ENCODE results near the gene ABCC6. TPM values are rescaled to one million over a fixed set of nuclear protein-coding genes. Genes with fewer than 3 reads are reported as not detected.

Gene ABCC6
- total and polyA plus RNA-seq, 2 of the 13 experiments (the other 11 are each of a cell fraction or from before 2014, with no cell fraction given), result 82.4 to 105 TPM

- TF ChIP-seq, protein P1, sequence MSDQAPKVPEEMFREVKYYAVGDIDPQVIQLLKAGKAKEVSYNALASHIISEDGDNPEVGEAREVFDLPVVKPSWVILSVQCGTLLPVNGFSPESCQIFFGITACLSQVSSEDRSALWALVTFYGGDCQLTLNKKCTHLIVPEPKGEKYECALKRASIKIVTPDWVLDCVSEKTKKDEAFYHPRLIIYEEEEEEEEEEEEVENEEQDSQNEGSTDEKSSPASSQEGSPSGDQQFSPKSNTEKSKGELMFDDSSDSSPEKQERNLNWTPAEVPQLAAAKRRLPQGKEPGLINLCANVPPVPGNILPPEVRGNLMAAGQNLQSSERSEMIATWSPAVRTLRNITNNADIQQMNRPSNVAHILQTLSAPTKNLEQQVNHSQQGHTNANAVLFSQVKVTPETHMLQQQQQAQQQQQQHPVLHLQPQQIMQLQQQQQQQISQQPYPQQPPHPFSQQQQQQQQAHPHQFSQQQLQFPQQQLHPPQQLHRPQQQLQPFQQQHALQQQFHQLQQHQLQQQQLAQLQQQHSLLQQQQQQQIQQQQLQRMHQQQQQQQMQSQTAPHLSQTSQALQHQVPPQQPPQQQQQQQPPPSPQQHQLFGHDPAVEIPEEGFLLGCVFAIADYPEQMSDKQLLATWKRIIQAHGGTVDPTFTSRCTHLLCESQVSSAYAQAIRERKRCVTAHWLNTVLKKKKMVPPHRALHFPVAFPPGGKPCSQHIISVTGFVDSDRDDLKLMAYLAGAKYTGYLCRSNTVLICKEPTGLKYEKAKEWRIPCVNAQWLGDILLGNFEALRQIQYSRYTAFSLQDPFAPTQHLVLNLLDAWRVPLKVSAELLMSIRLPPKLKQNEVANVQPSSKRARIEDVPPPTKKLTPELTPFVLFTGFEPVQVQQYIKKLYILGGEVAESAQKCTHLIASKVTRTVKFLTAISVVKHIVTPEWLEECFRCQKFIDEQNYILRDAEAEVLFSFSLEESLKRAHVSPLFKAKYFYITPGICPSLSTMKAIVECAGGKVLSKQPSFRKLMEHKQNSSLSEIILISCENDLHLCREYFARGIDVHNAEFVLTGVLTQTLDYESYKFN (CRISPR knock-in tag; conservative IDR thresholded peaks at IDR 0.05), result peak; percentile 63
- TF ChIP-seq, protein P2, sequence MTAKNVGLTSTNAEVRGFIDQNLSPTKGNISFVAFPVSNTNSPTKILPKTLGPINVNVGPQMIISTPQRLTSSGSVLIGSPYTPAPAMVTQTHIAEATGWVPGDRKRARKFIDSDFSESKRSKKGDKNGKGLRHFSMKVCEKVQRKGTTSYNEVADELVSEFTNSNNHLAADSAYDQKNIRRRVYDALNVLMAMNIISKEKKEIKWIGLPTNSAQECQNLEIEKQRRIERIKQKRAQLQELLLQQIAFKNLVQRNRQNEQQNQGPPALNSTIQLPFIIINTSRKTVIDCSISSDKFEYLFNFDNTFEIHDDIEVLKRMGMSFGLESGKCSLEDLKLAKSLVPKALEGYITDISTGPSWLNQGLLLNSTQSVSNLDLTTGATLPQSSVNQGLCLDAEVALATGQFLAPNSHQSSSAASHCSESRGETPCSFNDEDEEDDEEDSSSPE (CRISPR knock-in tag; IDR thresholded peaks at IDR 0.05), result 0 out of 2 replicates have a peak, but pooled peaks have one; percentile 8
- TF ChIP-seq, protein P3, sequence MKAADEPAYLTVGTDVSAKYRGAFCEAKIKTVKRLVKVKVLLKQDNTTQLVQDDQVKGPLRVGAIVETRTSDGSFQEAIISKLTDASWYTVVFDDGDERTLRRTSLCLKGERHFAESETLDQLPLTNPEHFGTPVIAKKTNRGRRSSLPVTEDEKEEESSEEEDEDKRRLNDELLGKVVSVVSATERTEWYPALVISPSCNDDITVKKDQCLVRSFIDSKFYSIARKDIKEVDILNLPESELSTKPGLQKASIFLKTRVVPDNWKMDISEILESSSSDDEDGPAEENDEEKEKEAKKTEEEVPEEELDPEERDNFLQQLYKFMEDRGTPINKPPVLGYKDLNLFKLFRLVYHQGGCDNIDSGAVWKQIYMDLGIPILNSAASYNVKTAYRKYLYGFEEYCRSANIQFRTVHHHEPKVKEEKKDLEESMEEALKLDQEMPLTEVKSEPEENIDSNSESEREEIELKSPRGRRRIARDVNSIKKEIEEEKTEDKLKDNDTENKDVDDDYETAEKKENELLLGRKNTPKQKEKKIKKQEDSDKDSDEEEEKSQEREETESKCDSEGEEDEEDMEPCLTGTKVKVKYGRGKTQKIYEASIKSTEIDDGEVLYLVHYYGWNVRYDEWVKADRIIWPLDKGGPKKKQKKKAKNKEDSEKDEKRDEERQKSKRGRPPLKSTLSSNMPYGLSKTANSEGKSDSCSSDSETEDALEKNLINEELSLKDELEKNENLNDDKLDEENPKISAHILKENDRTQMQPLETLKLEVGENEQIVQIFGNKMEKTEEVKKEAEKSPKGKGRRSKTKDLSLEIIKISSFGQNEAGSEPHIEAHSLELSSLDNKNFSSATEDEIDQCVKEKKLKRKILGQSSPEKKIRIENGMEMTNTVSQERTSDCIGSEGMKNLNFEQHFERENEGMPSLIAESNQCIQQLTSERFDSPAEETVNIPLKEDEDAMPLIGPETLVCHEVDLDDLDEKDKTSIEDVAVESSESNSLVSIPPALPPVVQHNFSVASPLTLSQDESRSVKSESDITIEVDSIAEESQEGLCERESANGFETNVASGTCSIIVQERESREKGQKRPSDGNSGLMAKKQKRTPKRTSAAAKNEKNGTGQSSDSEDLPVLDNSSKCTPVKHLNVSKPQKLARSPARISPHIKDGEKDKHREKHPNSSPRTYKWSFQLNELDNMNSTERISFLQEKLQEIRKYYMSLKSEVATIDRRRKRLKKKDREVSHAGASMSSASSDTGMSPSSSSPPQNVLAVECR (CRISPR knock-in tag; IDR thresholded peaks at IDR 0.05; ENCODE audit: borderline replicate concordance), result peak; percentile 21; the same call in 1 of the 2 replicates
- TF ChIP-seq, protein P4, sequence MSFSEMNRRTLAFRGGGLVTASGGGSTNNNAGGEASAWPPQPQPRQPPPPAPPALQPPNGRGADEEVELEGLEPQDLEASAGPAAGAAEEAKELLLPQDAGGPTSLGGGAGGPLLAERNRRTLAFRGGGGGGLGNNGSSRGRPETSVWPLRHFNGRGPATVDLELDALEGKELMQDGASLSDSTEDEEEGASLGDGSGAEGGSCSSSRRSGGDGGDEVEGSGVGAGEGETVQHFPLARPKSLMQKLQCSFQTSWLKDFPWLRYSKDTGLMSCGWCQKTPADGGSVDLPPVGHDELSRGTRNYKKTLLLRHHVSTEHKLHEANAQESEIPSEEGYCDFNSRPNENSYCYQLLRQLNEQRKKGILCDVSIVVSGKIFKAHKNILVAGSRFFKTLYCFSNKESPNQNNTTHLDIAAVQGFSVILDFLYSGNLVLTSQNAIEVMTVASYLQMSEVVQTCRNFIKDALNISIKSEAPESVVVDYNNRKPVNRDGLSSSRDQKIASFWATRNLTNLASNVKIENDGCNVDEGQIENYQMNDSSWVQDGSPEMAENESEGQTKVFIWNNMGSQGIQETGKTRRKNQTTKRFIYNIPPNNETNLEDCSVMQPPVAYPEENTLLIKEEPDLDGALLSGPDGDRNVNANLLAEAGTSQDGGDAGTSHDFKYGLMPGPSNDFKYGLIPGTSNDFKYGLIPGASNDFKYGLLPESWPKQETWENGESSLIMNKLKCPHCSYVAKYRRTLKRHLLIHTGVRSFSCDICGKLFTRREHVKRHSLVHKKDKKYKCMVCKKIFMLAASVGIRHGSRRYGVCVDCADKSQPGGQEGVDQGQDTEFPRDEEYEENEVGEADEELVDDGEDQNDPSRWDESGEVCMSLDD (CRISPR knock-in tag; IDR thresholded peaks at IDR 0.05; ENCODE audit: borderline replicate concordance), result peak; percentile 85
- TF ChIP-seq MEIS2 (CRISPR knock-in tag; IDR thresholded peaks at IDR 0.05) (0 out of 2 replicates have a peak, but pooled peaks have one; percentile 2), ZNF331 (CRISPR knock-in tag; IDR thresholded peaks at IDR 0.05) (0 out of 2 replicates have a peak, but pooled peaks have one; percentile 4), ZFX (CRISPR knock-in tag; IDR thresholded peaks at IDR 0.05; ENCODE audit: low read depth) (peak; percentile 65), MYC (CRISPR knock-in tag; IDR thresholded peaks at IDR 0.05; ENCODE audit: borderline replicate concordance) (peak; percentile 30; the same call in 1 of the 2 replicates), NR2F1 (CRISPR knock-in tag; IDR thresholded peaks at IDR 0.05) (0 out of 4 replicates have a peak, but pooled peaks have one; percentile 6 to 25), DMAP1 (CRISPR knock-in tag; IDR thresholded peaks at IDR 0.05) (peak; percentile 56)
- TF ChIP-seq, protein P5, sequence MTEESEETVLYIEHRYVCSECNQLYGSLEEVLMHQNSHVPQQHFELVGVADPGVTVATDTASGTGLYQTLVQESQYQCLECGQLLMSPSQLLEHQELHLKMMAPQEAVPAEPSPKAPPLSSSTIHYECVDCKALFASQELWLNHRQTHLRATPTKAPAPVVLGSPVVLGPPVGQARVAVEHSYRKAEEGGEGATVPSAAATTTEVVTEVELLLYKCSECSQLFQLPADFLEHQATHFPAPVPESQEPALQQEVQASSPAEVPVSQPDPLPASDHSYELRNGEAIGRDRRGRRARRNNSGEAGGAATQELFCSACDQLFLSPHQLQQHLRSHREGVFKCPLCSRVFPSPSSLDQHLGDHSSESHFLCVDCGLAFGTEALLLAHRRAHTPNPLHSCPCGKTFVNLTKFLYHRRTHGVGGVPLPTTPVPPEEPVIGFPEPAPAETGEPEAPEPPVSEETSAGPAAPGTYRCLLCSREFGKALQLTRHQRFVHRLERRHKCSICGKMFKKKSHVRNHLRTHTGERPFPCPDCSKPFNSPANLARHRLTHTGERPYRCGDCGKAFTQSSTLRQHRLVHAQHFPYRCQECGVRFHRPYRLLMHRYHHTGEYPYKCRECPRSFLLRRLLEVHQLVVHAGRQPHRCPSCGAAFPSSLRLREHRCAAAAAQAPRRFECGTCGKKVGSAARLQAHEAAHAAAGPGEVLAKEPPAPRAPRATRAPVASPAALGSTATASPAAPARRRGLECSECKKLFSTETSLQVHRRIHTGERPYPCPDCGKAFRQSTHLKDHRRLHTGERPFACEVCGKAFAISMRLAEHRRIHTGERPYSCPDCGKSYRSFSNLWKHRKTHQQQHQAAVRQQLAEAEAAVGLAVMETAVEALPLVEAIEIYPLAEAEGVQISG (CRISPR knock-in tag; IDR thresholded peaks at IDR 0.05), result peak; percentile 11; the same call in 1 of the 2 replicates
These were observed 458 bp upstream of the ABCC6 start (continued) for GRCh38 chr16:16223662-16224241.

All from HepG2 (cell line).